K562 (cell line): ENCODE measurements around the gene CUL3. TPM values are rescaled to one million over a fixed set of nuclear protein-coding genes. Genes with fewer than 3 reads are reported as not detected.

Source experiments
- ATAC-seq: fragments of 200-7000 bp; cut with Tn5 transposase; 3 replicates; pipeline ENCODE4 v1.9.1; 2020; ENCODE audit warnings: moderate library complexity
- BruUV-seq: library from RNA; stranded (reverse); fragments of 400-500 nt; replicated peaks from 2 replicates; lab custom pipeline; 2021; lab: Mats Ljungman, UMichigan
- CTCF ChIA-PET: fragments of 300-600 bp; formaldehyde crosslinking; extraction: SDS; loops from one replicate; lab custom pipeline; 2021; ENCODE audit warnings: low intra/inter-chr PET ratio; lab: Yijun Ruan, JAX
- POLR2A ChIA-PET: fragments of 300-600, 350-650 bp; sonication (Branson Sonifier 250); formaldehyde crosslinking; extraction: SDS; loops from one replicate; lab custom pipeline; 2021; ENCODE audit warnings: antibody characterized with exemption, inconsistent platforms; lab: Yijun Ruan, JAX
- DNase-seq, 4 experiments: peaks; one replicate each; pipeline versions ENCODE4 v3.0.0 to v3.0.0-alpha.2; 2011 to 2018; ENCODE audit warnings: low spot score in 3 of 4, mixed read lengths in 3 of 4; ENCODE audit errors: extremely low read depth in 1 of 4
- FAIRE-seq: peaks from 2 replicates; lab custom pipeline; 2011; peaks lifted over from hg19 to GRCh38; lab: Jason Lieb, UNC
- H2AFZ ChIP-seq: 2 replicates; pipeline ENCODE4 v1.6.0; 2011; ENCODE audit warnings: low read depth, low read length, control low read depth, inconsistent platforms
- H3K27ac ChIP-seq: fragments of 200-600 bp; 3 replicates; pipeline ENCODE4 v1.8.0; 2011; ENCODE audit warnings: low read depth, mild to moderate bottlenecking, control low read depth, inconsistent platforms, low read length, moderate library complexity, mixed read lengths; ENCODE audit errors: extremely low read depth
- H3K27me3 ChIP-seq, 2 experiments: fragments of 300-600 bp in 1 of 2; 2 replicates in 1 of 2; 3 replicates in 1 of 2; pipeline versions ENCODE4 v1.6.0 to v1.8.0; 2011; ENCODE audit warnings: inconsistent platforms in 2 of 2, low read length in 2 of 2, mild to moderate bottlenecking in 1 of 2, mixed read lengths in 1 of 2, moderate library complexity in 1 of 2; ENCODE audit not compliant: control insufficient read depth in 2 of 2, insufficient read depth in 2 of 2
- H3K36me3 ChIP-seq: fragments of 300-600 bp; 3 replicates; pipeline ENCODE4 v1.8.0; 2011; ENCODE audit warnings: mild to moderate bottlenecking, low read length, inconsistent platforms; ENCODE audit not compliant: control insufficient read depth, insufficient read depth
- H3K4me1 ChIP-seq, 2 experiments: fragments of 200-600 bp in 1 of 2; replicated peaks in 1 of 2; 2 replicates in 1 of 2; 3 replicates in 1 of 2; pipeline versions ENCODE4 v1.5.1 to v1.8.0; 2011; ENCODE audit warnings: inconsistent platforms in 2 of 2, low read length in 2 of 2, mild to moderate bottlenecking in 1 of 2, mixed read lengths in 1 of 2, moderate library complexity in 1 of 2; ENCODE audit not compliant: control insufficient read depth in 2 of 2, insufficient read depth in 2 of 2
- H3K4me2 ChIP-seq: 2 replicates; pipeline ENCODE4 v1.6.1; 2011; ENCODE audit warnings: low read length, control low read depth, inconsistent platforms, mixed read lengths; ENCODE audit not compliant: insufficient read depth
- H3K4me3 ChIP-seq: fragments of 200-600 bp; sonication (generic), shearing (Covaris generic); 2 replicates; pipeline ENCODE4 v1.5.1; 2016; ENCODE audit warnings: control low read depth, inconsistent platforms
- H3K79me2 ChIP-seq: fragments of 200-600 bp; 3 replicates; pipeline ENCODE4 v1.8.0; 2011; ENCODE audit warnings: low read length, inconsistent platforms; ENCODE audit not compliant: control insufficient read depth, insufficient read depth
- H3K9ac ChIP-seq, 2 experiments: 2 replicates each; pipeline versions ENCODE4 v1.6.0 to v1.6.1; 2011; ENCODE audit warnings: low read depth in 2 of 2, low read length in 2 of 2, control low read depth in 1 of 2, inconsistent platforms in 1 of 2, mild to moderate bottlenecking in 1 of 2, mixed read lengths in 1 of 2; ENCODE audit not compliant: insufficient read depth in 1 of 2
- H3K9me1 ChIP-seq: one replicate; pipeline ENCODE4 v1.6.0; 2011; ENCODE audit warnings: inconsistent platforms, mild to moderate bottlenecking, low read length, moderate library complexity; ENCODE audit not compliant: control insufficient read depth, insufficient read depth
- H3K9me3 ChIP-seq: replicated peaks from 2 replicates; pipeline ENCODE4 v1.5.1; 2011; ENCODE audit warnings: low read depth, low read length, inconsistent platforms; ENCODE audit not compliant: control insufficient read depth, insufficient read depth
- H4K20me1 ChIP-seq: replicated peaks from 2 replicates; pipeline ENCODE4 v1.6.1; 2011; ENCODE audit warnings: low read length, inconsistent platforms, mixed read lengths; ENCODE audit not compliant: control insufficient read depth, insufficient read depth
- ARNT ChIP-seq, 2 experiments: fragments of 450-650 bp; IDR thresholded peaks; 2 replicates each; pipeline ENCODE4 v1.6.1; 2016; ENCODE audit warnings: mild to moderate bottlenecking in 1 of 2
- FOXJ2 ChIP-seq: fragments of 200-800 bp; sonication (Bioruptor generic); IDR thresholded peaks from 2 replicates; pipeline ENCODE4 v1.6.1; 2016; ENCODE audit warnings: missing genetic modification characterization, missing compliant biosample characterization
- HEY1 ChIP-seq: fragments of 250-450 bp; sonication (Bioruptor Pico); IDR thresholded peaks from 2 replicates; pipeline ENCODE4 v1.5.0; 2020; ENCODE audit warnings: mild to moderate bottlenecking, moderate library complexity, borderline replicate concordance
- JUND ChIP-seq, 2 experiments: IDR thresholded peaks; 2 replicates in 1 of 2; 3 replicates in 1 of 2; pipeline ENCODE4 v1.6.1; 2011; ENCODE audit warnings: borderline replicate concordance in 2 of 2, low read depth in 2 of 2, low read length in 2 of 2, improper control_type of control experiment in 1 of 2, missing biosample characterization in 1 of 2, missing genetic modification characterization in 1 of 2, missing genetic modification reagents in 1 of 2
- RAD51 ChIP-seq: fragments of 450-650 bp; IDR thresholded peaks from 2 replicates; pipeline ENCODE4 v1.7.1; 2016; ENCODE audit warnings: low read depth, mild to moderate bottlenecking, borderline replicate concordance
- WGBS: fragments of 100-300 bp; shearing (Covaris generic); methylation state at CpG from one replicate; pipeline ENCODE4 v1.1.6; 2016; ENCODE audit warnings: low coverage, mixed read lengths; ENCODE audit not compliant: insufficient coverage; ENCODE audit errors: missing lambda C conversion rate; 5-methylcytosine and 5-hydroxymethylcytosine counted together
- in situ Hi-C: fragments of 300-500 bp; cut with MboI; formaldehyde crosslinking; loops from 4 replicates; pipeline ENCODE4 v1.15.0; 2018; ENCODE audit warnings: inconsistent platforms, mixed read lengths
- intact Hi-C: fragments of 100-400 bp; cut with micrococcal nuclease; formaldehyde crosslinking; loops from 2 replicates; pipeline ENCODE4 v1.14.2; 2022
- polyA plus RNA-seq, 8 experiments: library from polyadenylated mRNA; depleted of rRNA in 4 of 8; stranded (reverse) in 5 of 8; unstranded in 3 of 8; fragments of >200 nt; fragmentation: Nextera tagmentation in 2 of 8; fragmentation: Illumina TruSeq in 1 of 8; extraction: Ambion mirVana in 2 of 8; extraction: Trizol in 1 of 8; gene quantifications; 2 replicates each; pipeline versions ENCODE4 v1.2.1 to v1.2.3, GENCODE V29; 2011 to 2014; ENCODE audit warnings: inconsistent platforms in 1 of 8, missing spikeins in 1 of 8
- total RNA-seq, 7 experiments: library from RNA; depleted of rRNA in 6 of 7; stranded (reverse); fragments of >200 nt in 6 of 7; fragmentation: Illumina TruSeq in 2 of 7; extraction: Trizol in 2 of 7; gene quantifications; 2 replicates each; pipeline versions ENCODE4 v1.2.1 to v1.2.3, GENCODE V29; 2011 to 2021; ENCODE audit warnings: low replicate concordance in 1 of 7
- TF ChIP-seq, protein P1 (sequence below), 2 experiments: fragments of 450-650 bp in 1 of 2; sonication (generic) in 1 of 2; formaldehyde crosslinking in 1 of 2; IDR thresholded peaks in 1 of 2; conservative IDR thresholded peaks in 1 of 2; 2 replicates each; pipeline versions ENCODE4 v1.6.1 to v1.8.1; 2016 to 2023; ENCODE audit warnings: mild to moderate bottlenecking in 2 of 2, moderate library complexity in 2 of 2, inconsistent platforms in 1 of 2, missing genetic modification reagents in 1 of 2
- TF ChIP-seq, protein P2 (sequence below), 2 experiments: IDR thresholded peaks in 1 of 2; conservative IDR thresholded peaks in 1 of 2; 2 replicates each; pipeline ENCODE4 v1.6.1; 2016; ENCODE audit warnings: low read depth in 2 of 2, mild to moderate bottlenecking in 1 of 2, missing compliant biosample characterization in 1 of 2, missing genetic modification characterization in 1 of 2, moderate library complexity in 1 of 2

CUL3 gene
- total and polyA plus RNA-seq, 9 of the 15 experiments (the other 6 are each of a cell fraction or from before 2014, with no cell fraction given), result 31.5 to 71.9 (median 56.4) TPM

DNA sequence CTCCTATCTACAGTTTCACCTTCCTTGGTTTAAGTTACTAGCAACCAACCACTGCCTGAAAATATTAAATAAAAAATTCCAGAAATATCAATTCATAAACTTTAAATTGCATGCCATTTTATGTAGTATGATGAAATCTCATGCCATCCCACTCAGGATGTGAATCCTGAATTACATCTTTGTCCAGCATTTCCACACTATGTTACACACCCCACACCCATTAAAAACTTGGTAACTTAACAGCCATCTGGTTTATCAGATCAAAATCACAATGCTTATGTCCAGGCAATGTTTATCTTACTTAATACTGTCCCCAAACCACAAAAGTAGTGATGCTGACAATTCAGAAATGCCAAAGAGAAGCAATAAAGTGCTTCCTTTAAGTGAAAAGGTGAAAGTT, 21.6 kb downstream of the CUL3 start:
- H2AFZ ChIP-seq, result no peak overlapping the region
- no TSS peak for BruUV-seq
- DNase-seq, result no peak
- H3K4me2 ChIP-seq, result no peak overlapping the region
- FAIRE-seq, result no peak
- H3K79me2 ChIP-seq, result peaks cover 97% of the 10 kb centered on the region
- no peak overlapping the region for H3K9ac ChIP-seq
- H4K20me1 ChIP-seq, result peaks cover 4% of the 10 kb centered on the region; the same call in 1 of the 2 replicates
- POLR2A ChIA-PET, result interaction anchor here (1.4 kb wide), 1 partner anchor 12 kb away, joined by 3 read pairs; no protein-coding TSS in a partner anchor
- CTCF ChIA-PET, result no interaction called here
- no peak for ATAC-seq
- no peaks in the 10 kb centered on the region for H3K9me3 ChIP-seq
- no peaks in the 10 kb centered on the region for H3K9me1 ChIP-seq
- peaks cover 14% of the 10 kb centered on the region; the same call in 1 of the 3 replicates for H3K36me3 ChIP-seq
- H3K4me3 ChIP-seq, result no peak overlapping the region
- TF ChIP-seq JUND (IDR thresholded peaks at IDR 0.05; ENCODE audit: borderline replicate concordance, low read depth, low read length) (no peak), JUND (tag; IDR thresholded peaks at IDR 0.05; ENCODE audit: borderline replicate concordance, low read depth, low read length) (no peak)
- TF ChIP-seq, protein P1, sequence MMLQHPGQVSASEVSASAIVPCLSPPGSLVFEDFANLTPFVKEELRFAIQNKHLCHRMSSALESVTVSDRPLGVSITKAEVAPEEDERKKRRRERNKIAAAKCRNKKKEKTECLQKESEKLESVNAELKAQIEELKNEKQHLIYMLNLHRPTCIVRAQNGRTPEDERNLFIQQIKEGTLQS (IDR thresholded peaks at IDR 0.05), result 0 out of 2 replicates have a peak, but pooled peaks have one; percentile 12
- TF ChIP-seq, protein P1 (CRISPR knock-in tag; conservative IDR thresholded peaks at IDR 0.05), result no peak
- TF ChIP-seq, all 486 proteins: peak for 1
- intact Hi-C loops, result no loop called here
- Histone ChIP-seq H3K27ac (no peak overlapping the region), H3K27me3 (no peaks in the 10 kb centered on the region), H3K4me1 (peaks cover 0 to 3% of the 10 kb centered on the region in 2 experiments; a peak in 3 of 5 replicates)
- in situ Hi-C loops, result no loop called here

DNA sequence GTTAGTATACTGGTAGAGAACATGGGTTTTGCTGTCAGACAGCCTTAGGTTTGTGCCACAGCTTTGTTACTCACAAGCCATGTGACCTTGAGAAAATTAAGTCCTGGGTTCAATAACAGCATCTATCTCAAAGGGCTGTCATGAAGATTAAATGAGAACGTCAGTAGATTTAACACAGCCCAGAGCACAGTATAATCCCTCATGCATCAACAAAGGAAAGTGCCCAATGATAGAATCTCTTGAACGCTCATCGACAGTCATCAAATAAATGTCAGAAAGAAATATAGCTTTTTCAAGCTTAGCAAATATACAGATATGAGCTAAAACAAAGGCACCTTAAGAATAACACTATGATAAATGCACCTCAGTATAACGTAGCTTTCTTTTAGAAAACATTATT, 22.3 kb downstream of the CUL3 start:
- Histone ChIP-seq H3K27ac (no peak overlapping the region), H3K9me1 (no peaks in the 10 kb centered on the region), H3K36me3 (peaks cover 19% of the 10 kb centered on the region; the same call in 1 of the 3 replicates), H4K20me1 (peaks cover 4% of the 10 kb centered on the region; the same call in 1 of the 2 replicates), H3K79me2 (peaks cover 97% of the 10 kb centered on the region), H3K9me3 (no peaks in the 10 kb centered on the region), H3K4me3 (no peak overlapping the region), H2AFZ (no peak overlapping the region), H3K27me3 (no peaks in the 10 kb centered on the region), H3K4me2 (no peak overlapping the region), H3K4me1 (peaks cover 0 to 3% of the 10 kb centered on the region in 2 experiments; a peak in 3 of 5 replicates), H3K9ac (no peak overlapping the region)
- no peak for DNase-seq
- no peak for TF ChIP-seq ARNT (IDR thresholded peaks at IDR 0.05)
- TF ChIP-seq RAD51, result no peak
- TF ChIP-seq, protein P2, sequence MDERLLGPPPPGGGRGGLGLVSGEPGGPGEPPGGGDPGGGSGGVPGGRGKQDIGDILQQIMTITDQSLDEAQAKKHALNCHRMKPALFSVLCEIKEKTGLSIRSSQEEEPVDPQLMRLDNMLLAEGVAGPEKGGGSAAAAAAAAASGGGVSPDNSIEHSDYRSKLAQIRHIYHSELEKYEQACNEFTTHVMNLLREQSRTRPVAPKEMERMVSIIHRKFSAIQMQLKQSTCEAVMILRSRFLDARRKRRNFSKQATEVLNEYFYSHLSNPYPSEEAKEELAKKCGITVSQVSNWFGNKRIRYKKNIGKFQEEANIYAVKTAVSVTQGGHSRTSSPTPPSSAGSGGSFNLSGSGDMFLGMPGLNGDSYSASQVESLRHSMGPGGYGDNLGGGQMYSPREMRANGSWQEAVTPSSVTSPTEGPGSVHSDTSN (CRISPR knock-in tag; IDR thresholded peaks at IDR 0.05; ENCODE audit: low read depth), result no peak
- TF ChIP-seq, protein P2 (tag; conservative IDR thresholded peaks at IDR 0.05; ENCODE audit: low read depth), result 0 out of 2 replicates have a peak, but pooled peaks have one; percentile 8
- TF ChIP-seq FOXJ2 (tag), result no peak
- TF ChIP-seq HEY1, result no peak
- CTCF ChIA-PET, result no interaction called here
- intact Hi-C loops, result no loop called here
- BruUV-seq, result no TSS peak
- POLR2A ChIA-PET, result interaction anchor here (1.2 to 1.9 kb wide), 3 partner anchors 9 to 13 kb away, joined by 3 to 8 read pairs (median 4); no protein-coding TSS in a partner anchor
- 60% methylated on average over 4 of the region's 4 CpGs for WGBS
- in situ Hi-C loops, result no loop called here
- FAIRE-seq, result no peak
- ATAC-seq, result no peak
